PC-9 (cell line): ENCODE results near the gene GNG8. TPM values are rescaled to one million over a fixed set of nuclear protein-coding genes. Genes with fewer than 3 reads are reported as not detected.

Source experiments
- BruUV-seq: library from RNA; stranded (reverse); fragments of 400-500 nt; replicated peaks from 2 replicates; lab custom pipeline; 2021; lab: Mats Ljungman, UMichigan
- CTCF ChIA-PET: fragments of 300-600 bp; sonication (Branson Sonifier 250); formaldehyde crosslinking; loops from one replicate; lab custom pipeline; 2022; ENCODE audit warnings: antibody characterized with exemption; lab: Charles Lee
- POLR2A ChIA-PET: fragments of 300-600 bp; sonication (Branson Sonifier 250); formaldehyde crosslinking; loops from one replicate; lab custom pipeline; 2022; ENCODE audit warnings: antibody characterized with exemption; ENCODE audit not compliant: unreplicated experiment; lab: Charles Lee
- DNase-seq, 2 experiments: peaks; one replicate each; pipeline versions ENCODE4 v3.0.0 to v3.0.0-alpha.2; 2015 to 2022; ENCODE audit warnings: mixed read lengths in 1 of 2
- H2AFZ ChIP-seq: fragments of 200-600 bp; sonication (generic); 2 replicates; pipeline ENCODE4 v1.8.1; 2017; ENCODE audit warnings: antibody characterized with exemption
- H3F3A ChIP-seq: fragments of 200-600 bp; sonication (generic); 2 replicates; pipeline ENCODE4 v1.8.1; 2017; ENCODE audit warnings: antibody characterized with exemption, mild to moderate bottlenecking, low read depth; ENCODE audit not compliant: insufficient read depth
- H3K27ac ChIP-seq: fragments of 200-600 bp; sonication (generic); 2 replicates; pipeline ENCODE4 v1.6.1; 2016; ENCODE audit warnings: mixed run types
- H3K27me3 ChIP-seq: fragments of 200-600 bp; sonication (generic); 2 replicates; pipeline ENCODE4 v1.6.1; 2016; ENCODE audit warnings: low read depth, mixed run types; ENCODE audit not compliant: insufficient read depth
- H3K36me3 ChIP-seq: fragments of 200-600 bp; sonication (generic); 2 replicates; pipeline ENCODE4 v1.6.1; 2016; ENCODE audit warnings: low read depth, mixed run types
- H3K4me1 ChIP-seq: fragments of 200-600 bp; sonication (generic); replicated peaks from 2 replicates; pipeline ENCODE4 v1.6.1; 2016; ENCODE audit warnings: mixed run types; ENCODE audit not compliant: insufficient read depth
- H3K4me2 ChIP-seq: fragments of 200-600 bp; sonication (generic); 2 replicates; pipeline ENCODE4 v1.6.1; 2017; ENCODE audit warnings: mixed run types
- H3K4me3 ChIP-seq: fragments of 200-600 bp; sonication (generic); 2 replicates; pipeline ENCODE4 v1.6.1; 2016; ENCODE audit warnings: mixed run types
- H3K79me2 ChIP-seq: fragments of 200-600 bp; sonication (generic); 2 replicates; pipeline ENCODE4 v1.6.1; 2017; ENCODE audit warnings: low read depth, mixed run types
- H3K9me2 ChIP-seq: fragments of 200-600 bp; sonication (generic); 2 replicates; pipeline ENCODE4 v1.8.1; 2017; ENCODE audit warnings: mild to moderate bottlenecking; ENCODE audit not compliant: insufficient read depth
- H3K9me3 ChIP-seq: fragments of 200-600 bp; sonication (generic); 2 replicates; pipeline ENCODE4 v1.8.1; 2016; ENCODE audit warnings: low read depth; ENCODE audit not compliant: insufficient read depth
- H4K20me1 ChIP-seq: fragments of 200-600 bp; sonication (generic); 2 replicates; pipeline ENCODE4 v1.8.1; 2017; ENCODE audit not compliant: insufficient read depth
- EZH2 ChIP-seq: fragments of 200-600 bp; sonication (generic); IDR thresholded peaks from 2 replicates; pipeline ENCODE4 v1.8.0; 2017; ENCODE audit warnings: antibody characterized with exemption, low read depth
- intact Hi-C: fragments of 100-400 bp; cut with micrococcal nuclease; formaldehyde crosslinking; loops from one replicate; pipeline ENCODE4 v1.10.0; 2022; ENCODE audit not compliant: unreplicated experiment
- total RNA-seq: library from RNA; stranded (reverse); gene quantifications from 2 replicates; pipeline ENCODE4 v1.2.3, GENCODE V29; 2021
- TF ChIP-seq, protein P1 (sequence below): fragments of 200-600 bp; sonication (generic); conservative IDR thresholded peaks from 2 replicates; pipeline ENCODE4 v1.6.1; 2017; ENCODE audit warnings: mixed run types, antibody characterized with exemption, mild to moderate bottlenecking, moderate library complexity

GNG8 gene
- total RNA-seq, 1 experiment from 2014 or later = not detected

DNA sequence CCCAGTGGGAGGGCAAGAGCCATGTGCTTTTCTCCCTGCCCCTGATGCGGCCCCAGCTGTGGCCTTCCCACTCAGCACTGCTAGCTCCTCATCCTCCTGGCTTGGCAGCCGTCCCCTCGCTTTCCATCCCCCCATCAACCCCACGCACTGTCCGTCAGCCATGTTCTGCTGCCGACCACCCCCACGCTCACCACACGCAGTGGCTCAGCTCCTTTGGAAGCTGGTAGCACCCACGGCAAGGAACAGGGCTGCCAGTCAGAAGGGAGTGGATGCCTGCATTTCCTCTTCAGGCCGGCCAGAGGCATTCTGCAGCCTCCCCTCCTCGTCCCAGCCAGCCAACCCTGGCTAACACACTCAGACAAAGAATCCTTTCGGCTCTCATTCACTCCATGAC lies 28.6 kb downstream of the GNG8 start:
- Histone ChIP-seq H3K4me1 (peaks cover 7% of the 10 kb centered on the region; the same call in 1 of the 2 replicates), H3K36me3 (peaks cover 18% of the 10 kb centered on the region; the same call in 1 of the 2 replicates), H2AFZ (no peak overlapping the region), H4K20me1 (no peaks in the 10 kb centered on the region), H3K4me2 (no peak overlapping the region), H3K27me3 (no peaks in the 10 kb centered on the region), H3K27ac (no peak overlapping the region), H3K4me3 (no peak overlapping the region), H3K9me2 (no peaks in the 10 kb centered on the region), H3K9me3 (no peaks in the 10 kb centered on the region), H3K79me2 (peaks cover 23% of the 10 kb centered on the region), H3F3A (peaks cover 11% of the 10 kb centered on the region; the same call in 1 of the 2 replicates)
- BruUV-seq = no TSS peak
- no peak for DNase-seq
- intact Hi-C loops = no loop called here
- no peak for TF ChIP-seq EZH2
- POLR2A ChIA-PET = interaction anchor here (0.6 kb wide), 1 partner anchor 992 kb away, joined by 4 read pairs; no protein-coding TSS in a partner anchor
- CTCF ChIA-PET = no interaction called here

DNA sequence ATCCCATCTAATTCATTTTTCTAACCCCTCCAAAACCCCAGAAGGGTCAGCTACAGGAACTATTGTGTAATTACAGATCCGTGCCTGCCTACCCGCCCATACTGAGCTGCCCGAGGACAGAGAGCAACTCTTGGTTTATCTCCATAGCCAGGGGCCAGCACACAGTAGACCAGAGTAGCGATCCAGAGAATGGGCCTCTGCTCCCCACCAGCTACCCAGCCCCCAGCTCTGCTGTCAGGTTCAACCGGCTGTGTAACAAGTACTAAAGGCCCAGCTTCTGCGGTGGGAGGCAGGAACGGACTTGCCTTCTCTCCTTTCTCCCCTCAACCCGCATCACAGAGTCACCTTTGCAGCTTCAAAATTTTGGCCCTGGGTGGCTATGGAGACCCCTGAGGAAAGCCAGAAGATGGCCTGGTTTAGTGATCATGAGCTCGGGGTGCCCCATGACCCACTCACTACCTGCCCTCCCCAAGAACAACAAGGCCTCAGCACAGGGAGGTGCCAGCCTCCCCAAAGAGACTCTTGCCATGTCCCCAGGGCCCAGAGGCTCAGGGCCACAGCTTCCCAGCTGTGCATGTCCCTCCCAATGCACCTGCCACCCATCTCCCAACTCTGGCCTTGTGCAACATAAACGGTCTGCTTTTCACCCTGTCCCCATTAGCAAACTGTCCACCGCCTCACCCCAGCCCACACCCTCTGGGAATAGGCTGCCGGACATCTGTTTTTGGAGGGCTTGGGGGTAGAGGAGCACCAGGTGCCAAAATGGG lies 29.1 kb downstream of the GNG8 start:
- Histone ChIP-seq H3F3A (peaks cover 8% of the 10 kb centered on the region; the same call in 1 of the 2 replicates), H3K27ac (no peak overlapping the region), H3K4me3 (no peak overlapping the region), H3K79me2 (peaks cover 29% of the 10 kb centered on the region), H2AFZ (no peak overlapping the region), H3K36me3 (peaks cover 18% of the 10 kb centered on the region; the same call in 1 of the 2 replicates), H3K4me1 (peaks cover 12% of the 10 kb centered on the region; the same call in 1 of the 2 replicates), H3K9me3 (no peaks in the 10 kb centered on the region), H3K4me2 (no peak overlapping the region), H3K9me2 (no peaks in the 10 kb centered on the region), H3K27me3 (no peaks in the 10 kb centered on the region), H4K20me1 (no peaks in the 10 kb centered on the region)
- intact Hi-C loops = no loop called here
- no TSS peak for BruUV-seq
- DNase-seq = no peak
- ChIA-PET POLR2A (interaction anchor here (0.6 to 0.7 kb wide), 2 partner anchors 54 to 991 kb away, joined by 3 to 4 read pairs; partner anchors contain the start of gene DACT3), CTCF (no interaction called here)
- no peak for TF ChIP-seq EZH2
- TF ChIP-seq, protein P1, sequence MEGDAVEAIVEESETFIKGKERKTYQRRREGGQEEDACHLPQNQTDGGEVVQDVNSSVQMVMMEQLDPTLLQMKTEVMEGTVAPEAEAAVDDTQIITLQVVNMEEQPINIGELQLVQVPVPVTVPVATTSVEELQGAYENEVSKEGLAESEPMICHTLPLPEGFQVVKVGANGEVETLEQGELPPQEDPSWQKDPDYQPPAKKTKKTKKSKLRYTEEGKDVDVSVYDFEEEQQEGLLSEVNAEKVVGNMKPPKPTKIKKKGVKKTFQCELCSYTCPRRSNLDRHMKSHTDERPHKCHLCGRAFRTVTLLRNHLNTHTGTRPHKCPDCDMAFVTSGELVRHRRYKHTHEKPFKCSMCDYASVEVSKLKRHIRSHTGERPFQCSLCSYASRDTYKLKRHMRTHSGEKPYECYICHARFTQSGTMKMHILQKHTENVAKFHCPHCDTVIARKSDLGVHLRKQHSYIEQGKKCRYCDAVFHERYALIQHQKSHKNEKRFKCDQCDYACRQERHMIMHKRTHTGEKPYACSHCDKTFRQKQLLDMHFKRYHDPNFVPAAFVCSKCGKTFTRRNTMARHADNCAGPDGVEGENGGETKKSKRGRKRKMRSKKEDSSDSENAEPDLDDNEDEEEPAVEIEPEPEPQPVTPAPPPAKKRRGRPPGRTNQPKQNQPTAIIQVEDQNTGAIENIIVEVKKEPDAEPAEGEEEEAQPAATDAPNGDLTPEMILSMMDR = no peak

- peaks cover 35% of the 10 kb centered on the region for H3K79me2 ChIP-seq
- H4K20me1 ChIP-seq = no peaks in the 10 kb centered on the region
- peaks cover 18% of the 10 kb centered on the region; the same call in 1 of the 2 replicates for H3K36me3 ChIP-seq
- intact Hi-C loops = no loop called here
- H3K4me3 ChIP-seq = no peak overlapping the region
- ChIA-PET CTCF (no interaction called here), POLR2A (interaction anchor here (0.7 kb wide), 1 partner anchor 55 kb away, joined by 3 read pairs; the partner anchor contains the start of gene DACT3)
- no peaks in the 10 kb centered on the region for H3K9me2 ChIP-seq
- H2AFZ ChIP-seq = no peak overlapping the region
- no peaks in the 10 kb centered on the region for H3K9me3 ChIP-seq
- peaks cover 12% of the 10 kb centered on the region; the same call in 1 of the 2 replicates for H3K4me1 ChIP-seq
- TF ChIP-seq EZH2 = no peak
- TF ChIP-seq, protein P1 = no peak
- no peak overlapping the region for H3K27ac ChIP-seq
- no peaks in the 10 kb centered on the region; the same call in 1 of the 2 replicates for H3F3A ChIP-seq
- H3K4me2 ChIP-seq = no peak overlapping the region
- no TSS peak for BruUV-seq
- DNase-seq = no peak
- no peaks in the 10 kb centered on the region for H3K27me3 ChIP-seq
Measured at GRCh38 chr19:46606019-46606418, 30.0 kb downstream of the GNG8 start.
